GM19239 (cell line): ENCODE measurements around the gene DNAH14.
"Not testable (repeated sequence)": the region's sequence is repeated elsewhere in the genome, so short reads cannot be mapped to it uniquely, and the experiment has no call there.

Source experiments
- DNase-seq: peaks from one replicate; pipeline ENCODE4 v3.0.0; 2011; ENCODE audit warnings: low spot score; ENCODE audit not compliant: insufficient read length
- FAIRE-seq: peaks from 2 replicates; lab custom pipeline; 2011; peaks lifted over from hg19 to GRCh38; lab: Jason Lieb, UNC

Gene DNAH14

DNA sequence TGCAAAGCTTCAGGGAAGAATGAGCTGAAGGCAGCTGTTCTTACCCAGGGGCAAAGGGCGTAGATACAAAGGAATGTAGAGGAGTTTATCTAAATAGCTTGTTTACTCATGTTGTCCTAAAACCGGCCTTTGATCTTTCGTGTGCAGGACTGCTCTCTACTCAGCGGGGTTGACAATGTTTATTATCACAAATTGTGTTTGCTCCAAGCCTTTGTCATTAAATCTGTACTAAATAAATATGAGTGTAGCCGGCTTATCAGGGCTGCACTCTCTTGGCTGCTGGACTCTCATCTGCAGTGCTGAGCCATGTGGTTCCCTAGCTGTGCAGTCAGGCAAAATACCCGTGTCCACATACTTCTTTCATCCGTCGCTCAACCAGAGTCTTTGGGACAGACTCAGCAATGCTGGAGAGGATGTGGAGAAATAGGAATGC lies 299.4 kb downstream of the DNAH14 start:
- no peak for FAIRE-seq
- no peak for DNase-seq

DNA sequence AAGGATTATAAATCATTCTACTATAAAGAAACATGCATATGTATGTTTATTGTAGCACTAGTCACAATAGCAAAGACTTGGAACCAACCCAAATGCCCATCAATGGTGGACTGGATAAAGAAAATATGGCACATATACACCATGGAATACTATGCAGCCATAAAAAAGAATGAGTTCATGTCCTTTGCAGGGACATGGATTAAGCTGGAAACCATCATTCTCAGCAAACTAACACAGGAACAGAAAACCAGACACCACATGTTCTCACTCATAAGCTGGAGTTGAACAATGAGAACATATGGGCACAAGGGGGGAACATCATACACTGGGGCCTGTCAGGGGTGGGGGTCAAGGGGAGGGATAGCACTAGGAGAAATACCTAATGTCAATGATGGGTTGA lies 300.0 kb downstream of the DNAH14 start:
- DNase-seq, FAIRE-seq: not testable (repeated sequence)

DNA sequence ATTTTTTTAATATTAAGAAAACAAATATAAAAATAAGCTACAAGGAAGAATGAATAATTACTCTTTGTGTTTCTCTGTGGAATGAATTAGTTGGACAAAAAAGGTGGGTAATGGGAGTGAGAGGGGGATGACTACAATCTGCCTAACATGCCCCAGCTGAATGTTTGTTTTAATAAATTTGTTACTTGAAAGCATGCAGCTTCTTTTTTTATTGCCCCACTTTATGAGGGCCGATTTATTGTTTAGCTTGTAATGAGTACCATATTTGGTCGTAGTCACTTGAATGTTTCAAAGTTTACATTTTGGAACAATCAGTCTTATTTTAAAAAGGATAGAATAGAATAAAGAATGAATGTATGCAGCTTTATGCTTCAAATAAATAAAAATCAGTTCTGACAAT lies 301.0 kb downstream of the DNAH14 start:
- FAIRE-seq: no peak
- DNase-seq: no peak

DNA sequence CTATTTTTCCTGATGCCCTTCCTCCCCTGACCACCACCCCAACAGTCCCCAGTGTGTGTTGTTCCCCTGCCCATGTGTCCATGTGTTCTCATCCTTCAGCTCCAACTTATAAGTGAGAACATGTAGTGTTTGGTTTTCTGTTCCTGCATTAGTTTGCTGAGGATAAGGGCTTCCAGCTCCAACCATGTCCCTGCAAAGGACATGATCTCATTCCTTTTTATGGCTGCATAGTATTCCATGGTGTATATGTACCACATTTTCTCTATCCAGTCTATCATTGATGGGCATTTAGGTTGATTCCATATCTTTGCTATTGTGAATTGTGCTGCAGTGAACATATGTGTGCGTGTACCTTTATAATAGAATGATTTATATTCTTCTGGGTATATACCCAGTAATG lies 303.5 kb downstream of the DNAH14 start:
- DNase-seq, FAIRE-seq: not testable (repeated sequence)

DNA sequence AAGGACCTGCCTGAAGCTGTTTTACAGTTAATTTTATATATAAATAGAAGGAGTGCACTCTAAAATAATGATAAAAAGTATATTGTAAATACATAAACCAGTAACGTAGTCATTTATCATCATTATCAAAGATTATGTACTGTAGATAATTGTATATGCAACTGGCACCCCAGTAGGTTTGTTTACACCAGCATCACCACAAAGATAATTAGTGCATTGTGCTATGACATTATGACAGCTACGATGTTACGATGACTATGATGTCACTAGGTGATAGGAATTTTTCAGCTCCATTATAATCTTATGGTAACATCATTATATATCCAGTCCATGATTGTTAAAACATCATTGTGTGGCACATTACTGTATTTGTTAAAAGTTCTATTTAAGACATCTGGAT lies 313.1 kb downstream of the DNAH14 start:
- no peak for DNase-seq
- FAIRE-seq: no peak

DNA sequence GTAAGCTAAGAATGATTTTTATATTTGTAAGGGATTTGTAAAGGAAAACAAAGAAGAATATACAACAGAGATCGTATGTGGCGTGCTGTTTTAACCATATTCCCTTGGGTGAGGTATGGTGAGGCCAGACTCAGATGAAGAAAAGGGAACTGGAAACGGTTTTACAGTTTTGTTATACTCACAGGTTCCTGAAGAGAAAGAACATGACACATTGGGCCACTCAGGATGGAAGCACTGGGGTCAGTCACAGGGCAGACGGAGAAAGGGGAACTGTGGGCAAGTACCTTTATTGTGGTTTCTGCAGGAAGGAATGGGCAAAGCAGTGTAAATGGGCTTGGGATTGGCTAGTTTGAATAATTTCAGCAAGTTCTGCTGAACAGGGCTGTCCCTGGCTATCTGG lies 321.0 kb downstream of the DNAH14 start:
- peak; percentile 3 for DNase-seq
- peak; percentile 47 for FAIRE-seq

DNA sequence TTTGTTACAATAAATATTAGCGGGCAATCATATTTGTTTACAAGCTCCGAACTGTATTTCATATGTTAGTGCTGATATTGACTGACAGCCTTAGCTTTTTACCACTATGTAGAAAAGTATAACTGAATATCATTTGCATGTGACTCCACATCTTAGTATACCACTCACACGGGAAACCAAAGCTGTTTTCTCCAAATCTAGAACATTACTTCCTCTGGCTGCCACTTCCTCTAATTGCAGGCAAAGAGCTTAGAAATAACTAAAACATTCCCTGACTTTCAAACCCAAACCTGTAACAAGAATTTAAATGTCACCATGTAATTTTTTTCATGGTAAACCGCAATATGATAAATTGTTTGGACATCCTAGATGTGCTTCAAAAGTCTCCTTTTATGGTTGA lies 323.7 kb downstream of the DNAH14 start:
- no peak for DNase-seq
- no peak for FAIRE-seq

DNA sequence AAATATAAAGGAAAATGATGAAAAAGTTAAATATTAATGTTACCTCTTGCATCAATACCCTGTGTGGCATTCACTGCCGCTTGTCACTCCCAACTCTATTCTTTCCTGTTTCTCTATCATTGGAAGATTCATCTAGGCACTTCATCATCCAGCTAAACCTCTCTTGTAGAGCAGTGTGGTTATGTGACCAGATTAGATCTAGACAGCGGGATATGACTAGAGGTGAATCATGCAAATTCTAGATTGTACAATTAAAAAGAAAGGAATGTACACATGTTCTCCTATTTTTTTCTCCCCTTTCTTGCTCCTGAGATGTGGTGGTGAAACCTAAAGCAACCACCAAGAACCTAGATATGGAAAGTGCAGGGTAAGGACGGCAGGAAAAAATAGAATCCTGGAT lies 324.3 kb downstream of the DNAH14 start:
- DNase-seq (no peak), FAIRE-seq (no peak)

DNA sequence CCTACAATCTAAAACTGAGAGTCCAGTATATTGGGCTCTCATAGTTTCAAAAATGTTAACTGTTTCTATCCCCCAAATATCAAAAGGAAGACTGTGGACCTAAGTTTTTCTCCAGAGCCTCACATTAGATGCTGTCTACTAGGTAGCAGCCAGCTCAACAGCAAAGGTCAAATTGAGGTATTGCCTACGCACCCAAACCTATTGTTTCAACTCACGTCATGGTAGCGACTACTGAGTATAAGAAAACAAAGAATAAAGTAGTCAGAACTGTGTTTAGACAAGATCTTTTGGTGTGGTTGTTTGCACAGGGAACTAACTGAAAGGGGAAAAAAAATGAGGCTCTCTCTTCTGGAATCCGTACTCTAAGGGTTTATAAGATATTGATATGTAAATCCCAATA lies 325.2 kb downstream of the DNAH14 start:
- DNase-seq (no peak), FAIRE-seq (no peak)

DNA sequence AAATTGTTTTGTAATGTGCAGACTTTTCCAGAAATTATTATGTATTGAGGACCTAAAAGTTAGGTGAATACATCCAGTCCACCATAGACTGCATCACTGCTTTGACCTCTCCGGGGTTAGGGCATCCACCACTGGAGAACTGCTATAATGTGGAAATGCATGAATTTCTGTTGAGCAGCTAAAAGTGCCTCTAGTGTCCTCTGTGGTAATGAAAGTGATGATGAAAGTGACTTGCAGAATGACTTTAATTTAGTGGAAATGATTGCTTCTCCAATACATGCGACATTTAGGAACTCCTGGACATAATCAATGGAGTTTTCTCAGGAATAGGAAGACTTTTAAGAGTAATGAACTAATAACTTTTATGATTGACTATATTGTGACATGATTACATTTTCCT lies 327.6 kb downstream of the DNAH14 start:
- FAIRE-seq: no peak
- no peak for DNase-seq

DNA sequence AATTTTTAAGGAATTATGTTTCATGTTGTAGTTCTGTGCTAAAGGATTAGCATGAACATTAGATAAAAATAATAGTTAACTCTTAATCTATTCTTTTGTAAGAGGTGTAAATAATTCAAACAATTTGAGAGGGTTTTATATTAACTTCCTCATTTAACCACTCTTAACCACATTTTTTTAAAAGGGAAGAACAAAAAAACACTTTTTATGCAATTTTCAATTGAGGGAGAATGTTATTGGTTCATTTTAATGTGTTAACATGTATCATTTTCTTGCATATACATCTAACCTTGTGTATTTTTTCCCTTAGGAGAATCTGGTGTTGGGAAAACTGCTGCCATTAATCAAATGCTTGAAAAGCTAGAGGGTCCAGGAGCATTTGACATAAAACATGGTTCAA lies 329.3 kb downstream of the DNAH14 start:
- FAIRE-seq (no peak), DNase-seq (no peak)

DNA sequence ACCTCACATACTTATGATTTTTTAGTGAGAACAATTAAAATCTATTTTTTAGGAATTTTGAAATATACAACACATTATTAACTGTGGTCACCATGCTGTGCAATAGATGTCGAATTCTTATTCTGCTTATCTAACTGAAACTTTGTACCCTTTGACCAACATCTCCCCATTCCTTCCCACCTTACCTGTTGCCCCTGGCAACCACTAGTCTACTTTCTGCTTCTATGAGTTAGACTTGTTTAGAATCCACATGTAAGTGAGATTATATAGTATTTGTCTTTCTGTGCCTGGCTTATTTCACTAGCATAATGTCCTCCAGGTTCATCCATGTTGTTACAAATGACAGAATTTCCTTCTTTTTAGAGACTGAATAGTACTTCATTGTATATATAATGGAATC lies 330.1 kb downstream of the DNAH14 start:
- FAIRE-seq (no peak), DNase-seq (no peak)

DNA sequence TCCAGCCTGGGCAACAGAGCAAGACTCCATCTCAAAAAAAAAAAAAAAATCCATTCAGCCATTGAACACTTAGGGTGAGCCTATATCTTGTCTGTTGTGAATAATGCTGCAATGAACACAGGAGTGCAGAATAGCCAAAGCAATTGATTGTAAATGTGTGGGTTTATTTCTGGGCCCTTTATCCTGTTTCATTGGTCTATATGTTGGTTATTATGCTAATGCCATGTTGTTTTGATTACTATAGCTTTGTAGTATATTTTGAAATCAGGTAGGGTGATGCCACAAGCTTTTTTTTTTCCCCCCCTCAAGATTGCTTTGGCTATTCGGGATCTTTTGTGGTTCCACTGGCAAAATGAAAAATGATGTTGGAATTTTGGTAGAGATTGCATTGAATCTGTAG lies 330.8 kb downstream of the DNAH14 start:
- DNase-seq (no peak), FAIRE-seq (no peak)

DNA sequence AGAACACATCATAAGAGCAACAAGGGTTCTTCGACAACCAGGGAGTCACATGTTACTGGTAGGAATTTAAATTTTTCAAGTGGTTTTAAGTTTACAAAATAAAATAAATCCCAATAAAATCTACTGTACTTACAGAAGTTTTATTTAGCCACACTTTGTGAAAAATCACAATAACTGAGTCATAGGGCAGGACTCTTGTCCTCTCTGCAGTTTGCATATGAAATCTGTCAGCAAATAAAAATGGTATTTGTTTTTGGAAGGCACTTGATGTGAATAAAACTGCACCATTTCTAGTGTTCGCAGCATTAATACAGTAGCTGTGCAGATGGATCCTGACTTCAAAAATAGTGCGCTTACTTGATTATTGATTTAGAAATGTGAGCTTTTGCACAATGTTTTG lies 348.0 kb downstream of the DNAH14 start:
- FAIRE-seq (no peak), DNase-seq (no peak)

DNA sequence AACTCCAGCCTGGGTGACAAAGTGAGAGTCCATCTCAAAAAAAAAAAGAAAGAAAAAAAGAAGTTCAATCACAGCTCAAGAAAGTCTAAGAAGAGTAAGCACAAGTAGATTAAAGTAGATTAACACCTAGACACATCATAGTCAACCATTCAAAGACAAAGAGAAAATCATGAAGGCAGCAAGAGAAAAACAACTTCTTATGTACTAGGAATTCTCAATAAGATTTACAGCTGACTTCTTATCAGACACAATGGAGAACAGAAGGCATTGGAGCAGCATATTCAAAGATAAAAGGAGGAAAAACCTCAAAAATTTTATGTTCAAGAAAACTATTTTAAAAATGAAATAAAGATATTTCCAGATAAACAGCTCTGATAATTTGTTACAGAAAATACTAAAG lies 351.1 kb downstream of the DNAH14 start:
- no peak for DNase-seq
- FAIRE-seq: no peak

DNA sequence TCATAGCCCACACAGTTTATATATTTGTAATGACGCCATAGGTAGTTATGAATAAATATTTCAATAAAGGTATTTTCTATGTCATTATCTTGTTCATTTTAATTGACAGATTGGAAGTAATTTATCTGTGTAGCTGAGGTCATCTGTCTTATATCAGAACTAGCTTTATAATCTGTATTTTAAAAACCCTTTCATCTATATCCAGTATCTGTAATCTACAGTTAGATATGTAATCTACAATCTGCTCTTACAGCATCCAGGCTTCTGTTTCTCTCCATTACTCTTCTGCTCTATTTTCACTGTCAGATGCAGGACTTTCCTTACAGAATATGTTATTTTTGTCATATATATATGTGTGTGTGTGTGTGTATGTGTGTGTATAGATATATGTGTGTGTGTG lies 360.8 kb downstream of the DNAH14 start:
- no peak for DNase-seq
- no peak for FAIRE-seq

DNA sequence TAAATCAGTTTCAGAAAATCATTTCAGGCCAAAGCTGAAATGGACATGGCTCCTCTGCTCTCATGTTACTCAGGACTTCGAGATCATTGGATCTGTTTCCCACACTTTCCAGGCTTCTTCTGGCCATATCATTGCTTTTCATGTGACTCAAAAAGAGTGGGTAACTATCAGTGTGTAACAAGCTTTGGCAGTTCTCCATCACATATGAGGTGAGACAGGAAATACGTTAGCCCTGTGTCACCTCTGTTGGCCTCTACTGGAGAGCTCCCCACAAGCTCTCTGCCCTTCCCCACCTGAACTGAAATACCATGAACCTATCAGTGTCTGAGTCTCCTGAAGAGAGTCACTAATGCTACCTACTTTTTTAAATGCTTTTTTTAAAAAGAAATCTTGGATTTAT lies 370.1 kb downstream of the DNAH14 start:
- no peak for FAIRE-seq

DNA sequence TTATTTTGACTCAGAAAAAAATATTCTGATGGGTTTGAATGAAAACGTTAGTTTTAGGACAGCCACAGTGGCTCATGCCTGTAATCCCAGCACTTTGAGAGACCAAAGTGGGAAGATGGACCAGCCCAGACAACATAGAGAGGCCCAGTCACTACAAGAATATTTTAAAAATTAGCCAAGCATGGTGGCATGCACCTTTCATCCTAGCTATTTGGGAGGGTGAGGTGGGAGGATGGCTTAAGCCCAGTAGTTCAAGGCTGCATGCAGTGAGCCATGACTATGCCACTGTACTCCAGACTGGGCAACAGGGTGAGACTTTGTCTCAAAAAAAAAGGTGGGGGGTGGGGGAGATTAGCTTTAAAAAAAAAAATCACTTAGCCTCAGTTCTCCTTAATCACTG lies 370.9 kb downstream of the DNAH14 start:
- no peak for DNase-seq
- no peak for FAIRE-seq

More for the DNA sequence above, 370.1 kb downstream of the DNAH14 start:
- no peak for DNase-seq

DNA sequence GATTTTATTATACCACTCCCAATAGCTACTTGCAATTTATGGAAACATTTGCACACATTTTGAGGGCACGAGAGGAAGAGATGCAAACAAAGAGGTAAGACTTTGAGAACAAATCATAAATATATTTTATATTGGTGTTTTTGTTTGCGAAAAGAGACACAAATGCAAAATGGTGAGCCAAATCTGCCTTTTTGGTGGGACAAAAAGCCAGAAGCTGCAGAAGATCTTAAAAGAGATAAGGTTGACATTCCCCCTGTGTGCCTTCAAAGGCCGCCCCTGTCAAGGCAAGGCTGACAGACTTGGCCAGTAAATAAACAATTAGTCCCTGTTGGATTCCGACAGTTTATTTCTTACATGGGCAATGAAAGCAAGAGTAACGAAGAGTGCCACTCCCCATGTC lies 375.5 kb downstream of the DNAH14 start:
- DNase-seq (no peak), FAIRE-seq (no peak)

DNA sequence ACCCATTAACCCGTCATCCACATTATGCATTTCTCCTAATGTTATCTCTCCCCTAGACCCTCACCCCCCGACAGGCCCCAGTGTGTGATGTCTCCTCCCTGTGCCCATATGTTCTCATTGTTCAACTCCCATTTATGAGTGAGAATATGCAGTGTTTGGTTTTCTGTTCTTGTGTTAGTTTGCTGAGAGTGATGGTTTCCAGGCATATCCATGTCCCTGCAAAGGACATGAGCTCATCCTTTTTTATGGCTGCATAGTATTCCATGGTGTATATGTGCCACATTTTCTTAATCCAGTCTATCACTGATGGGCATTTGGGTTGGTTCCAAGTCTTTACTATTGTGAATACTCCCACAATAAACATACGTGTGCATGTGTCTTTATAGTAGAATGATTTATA lies 381.1 kb downstream of the DNAH14 start:
- FAIRE-seq, DNase-seq: not testable (repeated sequence)

DNA sequence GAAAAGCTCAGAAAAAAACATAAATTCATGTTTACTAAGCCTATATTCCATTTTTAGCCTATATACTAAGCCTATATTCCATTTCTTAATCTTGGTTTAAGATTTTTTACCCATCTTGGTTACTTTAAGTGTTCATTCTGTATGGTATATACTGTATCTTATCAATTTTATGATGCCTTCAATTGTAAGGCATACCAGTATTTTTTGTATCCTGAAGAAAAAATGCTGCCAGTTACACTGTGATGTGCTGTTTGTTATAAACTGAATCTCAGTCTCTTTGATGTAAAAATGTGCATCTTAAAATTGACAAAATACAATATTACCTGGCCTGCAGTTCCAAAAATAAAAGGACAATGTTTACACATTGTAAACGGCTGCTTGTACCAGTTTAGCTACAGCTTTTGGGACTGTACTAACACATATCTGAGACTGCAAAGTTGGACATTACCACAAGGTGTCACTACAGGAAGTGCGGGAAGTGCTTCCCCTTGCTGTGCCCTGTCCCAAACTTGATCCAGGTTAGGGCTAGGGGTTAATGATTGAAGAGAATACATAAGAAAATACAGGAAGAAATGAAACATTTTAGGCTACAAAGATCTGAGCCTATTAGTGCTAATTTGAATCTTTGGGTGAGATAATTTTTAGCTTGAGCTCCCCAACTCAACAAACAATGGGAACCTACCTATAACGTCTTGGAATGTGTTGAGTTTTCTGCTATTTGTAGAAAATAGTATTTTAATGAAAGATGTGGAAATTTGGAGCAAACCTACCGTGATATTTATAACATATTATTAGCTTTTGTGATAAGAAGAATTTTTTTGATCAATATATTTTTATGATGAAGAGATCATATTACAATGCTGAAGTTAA lies 389.5 kb downstream of the DNAH14 start:
- FAIRE-seq (peak; percentile 89), DNase-seq (peak; percentile 22)

DNA sequence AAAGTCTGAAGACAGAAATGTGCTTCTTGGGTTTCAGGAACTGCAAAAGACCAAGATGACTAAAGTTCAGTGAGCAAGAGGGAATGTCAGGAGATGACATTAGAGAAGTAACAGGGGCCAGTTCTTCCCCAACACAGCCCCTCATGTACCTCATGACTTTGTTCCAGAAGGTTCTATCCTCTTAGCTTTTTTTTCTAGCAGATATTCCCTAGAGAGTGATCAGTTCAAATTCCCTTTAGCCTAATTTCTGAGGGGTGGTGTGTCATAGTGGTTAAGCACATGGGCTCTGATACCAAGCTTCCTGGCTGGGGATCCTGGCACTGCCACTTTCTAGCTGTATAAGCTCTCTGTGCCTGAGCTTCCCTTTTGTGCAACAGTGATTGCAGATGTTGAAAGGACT lies 390.4 kb downstream of the DNAH14 start:
- DNase-seq (no peak), FAIRE-seq (no peak)
